GM12865 (cell line): Measurements from ENCODE around the gene FXYD5.
"Not testable (repeated sequence)": the region's sequence is repeated elsewhere in the genome, so short reads cannot be mapped to it uniquely, and the experiment has no call there.

ENCODE experiments used
- DNase-seq: peaks from one replicate; pipeline ENCODE4 v3.0.0; 2010; ENCODE audit warnings: low read depth
- H3K4me3 ChIP-seq: 2 replicates; pipeline ENCODE4 v1.5.1; 2011; ENCODE audit warnings: mild to moderate bottlenecking, low read depth, low read length, control low read depth
- TF ChIP-seq, protein P1 (sequence below): IDR thresholded peaks from 2 replicates; pipeline ENCODE4 v1.5.1; 2011; ENCODE audit warnings: low read length, control low read depth, low read depth, inconsistent platforms; ENCODE audit not compliant: insufficient read depth; ENCODE audit errors: missing control alignments

The FXYD5 gene

DNA sequence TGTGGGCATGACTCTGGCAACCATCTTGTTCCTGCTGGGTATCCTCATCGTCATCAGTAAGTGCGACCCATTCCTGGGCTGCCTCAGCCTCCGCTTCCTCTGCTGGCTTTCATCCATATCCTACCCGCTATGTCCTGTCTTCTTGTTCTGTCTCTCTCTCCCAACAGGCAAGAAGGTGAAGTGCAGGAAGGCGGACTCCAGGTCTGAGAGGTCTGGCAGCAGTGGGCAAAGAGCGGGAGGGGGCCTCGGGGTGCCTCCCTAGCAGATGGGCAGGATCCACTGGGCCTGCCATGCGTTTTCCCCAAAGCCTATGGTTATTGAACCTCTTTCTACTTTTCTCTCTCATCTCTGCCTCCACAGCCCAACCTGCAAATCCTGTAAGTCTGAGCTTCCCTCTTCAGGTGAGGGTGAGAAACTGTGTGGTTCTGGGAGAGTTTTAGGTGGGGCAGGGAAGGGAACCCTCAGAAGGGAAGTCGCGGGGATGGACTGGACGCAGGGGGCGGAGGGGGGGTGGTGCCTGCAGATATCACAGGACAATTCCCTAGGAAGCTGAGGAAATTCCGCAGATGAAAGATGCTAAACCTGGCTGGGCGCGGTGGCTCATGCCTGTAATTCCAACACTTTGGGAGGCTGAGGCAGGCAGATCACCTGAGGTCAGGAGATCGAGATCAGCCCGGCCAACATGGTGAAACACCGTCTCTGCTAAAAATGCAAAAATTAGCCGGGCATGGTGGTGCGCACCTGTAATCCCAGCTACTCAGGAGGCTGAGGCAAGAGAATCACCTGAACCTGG lies 3.1 kb upstream of the FXYD5 start:
- no peak for DNase-seq
- TF ChIP-seq, protein P1, sequence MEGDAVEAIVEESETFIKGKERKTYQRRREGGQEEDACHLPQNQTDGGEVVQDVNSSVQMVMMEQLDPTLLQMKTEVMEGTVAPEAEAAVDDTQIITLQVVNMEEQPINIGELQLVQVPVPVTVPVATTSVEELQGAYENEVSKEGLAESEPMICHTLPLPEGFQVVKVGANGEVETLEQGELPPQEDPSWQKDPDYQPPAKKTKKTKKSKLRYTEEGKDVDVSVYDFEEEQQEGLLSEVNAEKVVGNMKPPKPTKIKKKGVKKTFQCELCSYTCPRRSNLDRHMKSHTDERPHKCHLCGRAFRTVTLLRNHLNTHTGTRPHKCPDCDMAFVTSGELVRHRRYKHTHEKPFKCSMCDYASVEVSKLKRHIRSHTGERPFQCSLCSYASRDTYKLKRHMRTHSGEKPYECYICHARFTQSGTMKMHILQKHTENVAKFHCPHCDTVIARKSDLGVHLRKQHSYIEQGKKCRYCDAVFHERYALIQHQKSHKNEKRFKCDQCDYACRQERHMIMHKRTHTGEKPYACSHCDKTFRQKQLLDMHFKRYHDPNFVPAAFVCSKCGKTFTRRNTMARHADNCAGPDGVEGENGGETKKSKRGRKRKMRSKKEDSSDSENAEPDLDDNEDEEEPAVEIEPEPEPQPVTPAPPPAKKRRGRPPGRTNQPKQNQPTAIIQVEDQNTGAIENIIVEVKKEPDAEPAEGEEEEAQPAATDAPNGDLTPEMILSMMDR: no peak
- no peak overlapping the region for H3K4me3 ChIP-seq

DNA sequence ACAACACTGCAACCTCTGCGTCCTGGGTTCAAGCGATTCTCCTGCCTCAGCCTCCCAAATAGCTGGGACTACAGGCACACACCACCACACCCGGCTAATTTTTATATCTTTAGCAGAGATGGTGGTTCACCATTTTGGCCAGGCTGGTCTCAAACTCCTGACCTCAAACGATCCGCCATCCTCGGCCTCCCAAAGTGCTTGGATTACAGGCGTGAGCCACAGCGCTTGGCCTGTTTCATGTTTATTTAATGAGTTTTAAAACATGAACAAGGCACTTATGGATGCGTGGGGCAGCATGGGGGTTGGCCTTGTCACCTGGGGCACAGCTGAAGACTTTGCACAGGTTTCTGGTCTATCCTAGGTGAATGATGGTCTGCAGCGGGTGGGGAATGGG lies 1.4 kb upstream of the FXYD5 start:
- H3K4me3 ChIP-seq, DNase-seq: not testable (repeated sequence)

GRCh38 chr19:35153701-35154524 lies 622 bp upstream of the FXYD5 start:
- H3K4me3 ChIP-seq: peak overlapping the region; percentile 96

GRCh38 chr19:35155441-35155840 lies 906 bp downstream of the FXYD5 start:
- DNase-seq: peak; percentile 35
- TF ChIP-seq, protein P1: no peak
- peak overlapping the region; percentile 96 for H3K4me3 ChIP-seq

More at GRCh38 chr19:35153701-35154524, 622 bp upstream of the FXYD5 start:
- TF ChIP-seq, protein P1: peak; percentile 71
- DNase-seq: peak; percentile 68

GRCh38 chr19:35155981-35156672 lies 1.6 kb downstream of the FXYD5 start:
- TF ChIP-seq, protein P1: no peak
- DNase-seq: no peak
- peak overlapping the region; percentile 96 for H3K4me3 ChIP-seq

- TF ChIP-seq, protein P1: no peak
- no peak overlapping the region for H3K4me3 ChIP-seq
Measured at GRCh38 chr19:35156673-35157014, 2.1 kb downstream of the FXYD5 start.

DNA sequence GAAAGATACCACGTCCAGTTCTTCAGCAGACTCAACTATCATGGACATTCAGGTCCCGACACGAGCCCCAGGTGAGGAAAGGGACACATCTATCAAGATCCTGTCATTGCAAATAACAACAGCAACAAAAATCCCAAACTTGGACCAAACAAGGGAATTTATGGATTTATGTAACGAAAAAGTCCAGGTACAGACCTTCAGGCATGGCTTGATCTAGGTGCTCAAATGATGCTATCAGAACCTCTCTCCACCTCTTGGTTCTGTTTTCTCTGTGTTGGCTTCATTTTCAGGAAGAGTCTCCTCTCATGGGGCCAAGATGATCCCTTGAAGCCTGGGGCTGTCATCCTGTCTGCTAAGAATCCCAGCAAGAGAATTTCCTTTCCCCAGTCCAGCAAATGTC lies 2.9 kb downstream of the FXYD5 start:
- DNase-seq: no peak
- TF ChIP-seq, protein P1: no peak
- no peak overlapping the region for H3K4me3 ChIP-seq

More at GRCh38 chr19:35156673-35157014, 2.1 kb downstream of the FXYD5 start:
- DNase-seq: no peak
